EL (cell line): ENCODE measurements around the gene NDNF.

Source experiments
- DNase-seq: peaks from one replicate; pipeline ENCODE4 v3.0.0-alpha.2; 2016

Gene NDNF, protein sequence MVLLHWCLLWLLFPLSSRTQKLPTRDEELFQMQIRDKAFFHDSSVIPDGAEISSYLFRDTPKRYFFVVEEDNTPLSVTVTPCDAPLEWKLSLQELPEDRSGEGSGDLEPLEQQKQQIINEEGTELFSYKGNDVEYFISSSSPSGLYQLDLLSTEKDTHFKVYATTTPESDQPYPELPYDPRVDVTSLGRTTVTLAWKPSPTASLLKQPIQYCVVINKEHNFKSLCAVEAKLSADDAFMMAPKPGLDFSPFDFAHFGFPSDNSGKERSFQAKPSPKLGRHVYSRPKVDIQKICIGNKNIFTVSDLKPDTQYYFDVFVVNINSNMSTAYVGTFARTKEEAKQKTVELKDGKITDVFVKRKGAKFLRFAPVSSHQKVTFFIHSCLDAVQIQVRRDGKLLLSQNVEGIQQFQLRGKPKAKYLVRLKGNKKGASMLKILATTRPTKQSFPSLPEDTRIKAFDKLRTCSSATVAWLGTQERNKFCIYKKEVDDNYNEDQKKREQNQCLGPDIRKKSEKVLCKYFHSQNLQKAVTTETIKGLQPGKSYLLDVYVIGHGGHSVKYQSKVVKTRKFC

DNA sequence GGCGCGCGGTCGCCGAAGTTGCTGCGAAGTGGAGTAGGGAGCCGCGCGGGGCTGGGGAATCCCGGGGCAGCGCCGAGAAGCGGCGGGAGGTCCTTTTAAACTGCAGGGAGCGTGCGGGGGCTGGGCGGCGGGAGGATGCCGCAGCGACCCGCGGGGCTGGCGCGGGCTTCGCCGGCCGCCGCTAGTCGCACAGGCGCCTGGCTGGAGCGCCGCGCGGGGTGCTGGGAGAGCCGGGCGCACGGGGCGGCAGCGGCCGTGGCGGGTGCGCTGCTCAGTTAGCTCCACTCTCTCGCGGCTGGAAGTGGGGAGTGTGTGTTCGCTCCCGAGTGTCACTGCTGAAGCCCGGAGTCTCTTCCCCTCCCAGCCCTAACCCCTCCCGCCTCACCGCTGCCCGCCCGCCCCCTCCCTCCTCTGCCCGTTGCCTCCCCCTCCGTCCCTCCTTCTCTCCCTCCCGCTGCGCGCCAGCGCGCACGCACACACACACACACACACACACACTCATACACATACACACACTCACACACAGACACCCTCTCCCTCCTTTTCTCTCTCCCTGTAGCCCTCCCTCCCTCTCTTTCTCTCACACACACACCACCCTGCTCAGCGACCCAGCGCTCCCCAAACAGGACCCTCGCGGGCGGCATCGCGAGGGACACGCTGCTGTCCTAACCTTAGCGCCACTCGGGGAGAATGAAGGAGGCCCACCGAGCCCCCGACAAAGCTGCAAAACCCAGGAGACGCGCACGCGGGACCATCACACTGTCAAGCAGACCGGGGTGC is at the start of gene NDNF:
NDNF (minus strand) TSS at position 312 of the 780 bp plus-strand sequence. CDS start 26,698 bp downstream, outside the sequence.
- DNase-seq, result peak; percentile 37

GRCh38 chr4:121119715-121120114 is 47.4 kb upstream of the NDNF start:
- DNase-seq, result no peak

GRCh38 chr4:121118344-121118743 is 46.0 kb upstream of the NDNF start:
- DNase-seq, result no peak

DNA sequence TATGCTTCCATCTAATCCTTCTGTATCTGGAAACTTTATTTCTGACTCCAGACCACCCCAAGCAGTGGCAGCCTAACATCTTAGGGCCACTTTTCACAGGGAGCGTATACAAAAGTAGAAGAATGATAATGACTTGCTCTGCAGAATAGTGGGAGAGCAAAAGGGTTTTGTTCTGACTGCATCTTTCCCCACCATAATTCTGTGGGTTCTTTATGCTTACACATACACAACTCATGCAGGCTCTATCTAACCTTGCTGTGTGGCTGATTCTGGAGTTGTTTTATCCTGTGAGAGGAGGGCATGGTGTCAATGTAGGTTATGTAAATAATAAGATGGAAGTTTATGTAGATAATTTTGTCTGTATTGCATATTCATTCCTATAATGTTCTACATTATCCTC is 42.4 kb upstream of the NDNF start:
- DNase-seq, result no peak

DNA sequence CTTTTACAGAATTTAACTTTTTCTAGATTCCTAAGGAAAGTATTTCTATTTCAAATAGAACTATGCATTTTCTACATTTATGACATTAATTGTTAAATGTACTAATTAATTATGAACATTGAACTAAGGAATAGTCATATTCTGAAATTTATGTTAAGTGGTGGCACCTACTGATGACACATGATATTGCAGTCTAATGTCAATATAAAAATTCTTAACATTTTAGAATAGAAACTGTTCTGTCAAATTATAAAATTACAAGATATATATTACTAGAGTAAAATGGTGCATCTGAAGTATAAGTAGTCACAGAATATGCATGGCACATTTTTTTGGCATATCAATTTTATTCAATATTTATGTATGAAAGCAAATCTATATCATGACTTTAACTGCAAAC is 40.2 kb upstream of the NDNF start:
- no peak for DNase-seq

DNA sequence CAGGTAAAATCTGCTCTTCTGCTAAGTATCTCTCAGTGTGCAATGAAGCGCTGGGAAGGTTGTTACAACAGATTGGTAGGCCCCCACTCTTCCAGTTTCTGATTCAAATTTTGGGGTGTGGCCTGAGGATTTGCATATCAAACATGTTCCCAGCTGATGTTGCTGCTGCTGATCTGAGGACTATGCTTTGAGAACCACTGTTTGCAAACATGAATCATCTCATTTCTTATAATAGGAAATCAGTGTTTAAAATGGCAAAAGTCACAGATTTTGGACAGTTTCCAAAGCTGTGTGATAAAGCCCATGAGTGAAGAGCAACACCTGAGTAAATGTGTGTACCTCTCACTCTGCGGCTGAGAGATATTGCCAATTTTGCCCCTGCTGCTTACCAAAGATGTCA is 36.2 kb upstream of the NDNF start:
- no peak for DNase-seq

DNA sequence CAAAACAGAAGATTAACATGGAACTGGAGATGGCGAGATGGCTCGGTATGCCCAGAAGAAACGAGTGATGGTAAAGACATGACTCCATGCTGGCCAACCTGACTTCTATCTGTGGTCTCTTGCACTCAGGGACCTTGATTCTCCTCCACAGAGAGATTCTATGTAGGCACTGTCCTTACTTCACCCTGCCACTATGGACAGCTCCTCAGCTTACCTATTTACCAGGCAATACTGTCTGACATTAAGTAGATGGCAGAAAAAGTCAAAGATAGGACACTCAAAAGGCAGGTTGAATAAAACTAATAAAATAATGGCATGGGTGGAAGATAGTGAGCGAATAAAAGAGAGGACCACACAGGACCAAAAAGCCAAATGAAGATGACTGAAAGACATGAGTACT is 35.2 kb upstream of the NDNF start:
- no peak for DNase-seq

DNA sequence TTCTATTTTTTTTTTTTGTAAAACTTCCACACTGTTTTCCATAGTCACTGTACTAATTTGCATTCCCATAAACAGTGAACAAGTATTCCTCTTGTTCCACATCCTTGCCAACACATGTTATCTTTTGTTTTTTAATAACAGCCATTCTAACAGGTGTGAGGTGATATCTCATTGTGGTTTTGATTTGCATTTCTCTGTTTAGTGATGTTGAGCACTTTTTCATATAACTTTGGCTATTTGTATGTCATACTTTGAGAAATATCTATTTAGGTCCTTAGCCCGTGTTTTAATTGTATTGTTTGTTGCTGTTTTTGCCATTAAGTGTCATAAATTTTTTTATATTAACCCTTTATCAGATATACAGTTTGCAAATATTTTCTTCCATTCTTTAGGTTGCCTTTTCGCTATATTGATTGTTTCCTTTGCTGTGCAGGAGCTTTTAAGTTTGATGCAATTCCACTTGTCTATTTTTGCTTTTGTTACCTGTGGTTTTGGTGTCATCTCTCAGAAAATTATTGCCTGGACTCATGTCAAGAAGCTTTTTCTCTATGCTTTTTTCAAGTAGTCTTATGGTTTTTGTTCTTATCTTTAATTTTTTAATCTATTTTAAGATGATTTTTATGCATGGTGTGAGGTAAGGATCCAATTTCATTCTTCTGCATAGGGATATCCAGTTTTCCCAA is 27.9 kb upstream of the NDNF start:
- no peak for DNase-seq

GRCh38 chr4:121098266-121098665 is 25.9 kb upstream of the NDNF start:
- DNase-seq, result no peak

- peak; percentile 19 for DNase-seq
Observed at GRCh38 chr4:121096629-121097028, 24.3 kb upstream of the NDNF start.

DNA sequence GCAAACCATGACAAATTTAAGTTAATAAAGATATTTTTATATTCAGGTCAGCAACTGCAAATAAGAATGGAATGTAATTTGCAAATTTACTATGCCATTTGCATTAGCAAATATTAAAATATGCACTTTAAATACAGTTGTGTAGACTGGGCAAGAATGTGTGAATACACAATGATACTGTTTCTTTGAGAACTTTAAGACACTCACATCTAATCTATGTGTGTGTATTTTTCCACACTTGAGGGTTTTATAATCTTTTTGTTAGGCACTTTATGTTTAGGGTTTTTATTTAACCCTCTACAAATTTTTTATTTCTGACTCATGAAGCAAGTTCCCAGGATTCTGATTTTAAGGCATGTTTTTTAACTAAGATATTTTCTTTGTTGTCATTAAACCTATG is 23.9 kb upstream of the NDNF start:
- no peak for DNase-seq

DNA sequence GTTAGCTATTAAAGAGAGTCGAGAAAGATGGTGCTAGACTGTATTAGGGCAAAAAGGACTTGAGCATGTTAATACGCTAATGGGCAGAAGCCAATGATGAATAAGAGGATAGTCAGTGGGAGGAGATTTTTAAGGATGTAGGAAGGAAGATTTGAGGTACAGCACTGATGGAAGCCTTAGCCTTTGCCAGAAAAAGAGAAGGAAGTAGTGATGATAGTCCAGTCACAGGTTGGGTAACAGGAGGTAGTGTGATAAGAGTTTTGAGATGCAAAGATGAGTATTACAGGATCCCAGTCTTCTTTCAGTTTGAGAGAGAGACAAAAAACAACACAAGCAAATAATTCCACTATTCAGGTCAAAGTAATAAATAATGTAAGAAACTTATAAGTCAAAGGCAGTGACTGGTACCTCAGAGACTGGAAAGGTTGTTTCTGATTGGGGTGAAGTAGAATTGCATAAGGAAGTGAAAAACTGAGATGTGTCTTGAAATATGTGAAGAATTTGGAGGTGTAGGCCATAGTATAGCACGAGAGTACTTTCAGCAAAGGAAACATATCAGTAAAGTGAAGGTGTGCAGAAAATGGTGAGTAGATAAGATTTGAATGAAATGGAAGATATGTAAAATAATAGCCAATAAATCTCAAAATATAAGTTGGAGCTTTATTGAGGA is 22.1 kb upstream of the NDNF start:
- no peak for DNase-seq

DNA sequence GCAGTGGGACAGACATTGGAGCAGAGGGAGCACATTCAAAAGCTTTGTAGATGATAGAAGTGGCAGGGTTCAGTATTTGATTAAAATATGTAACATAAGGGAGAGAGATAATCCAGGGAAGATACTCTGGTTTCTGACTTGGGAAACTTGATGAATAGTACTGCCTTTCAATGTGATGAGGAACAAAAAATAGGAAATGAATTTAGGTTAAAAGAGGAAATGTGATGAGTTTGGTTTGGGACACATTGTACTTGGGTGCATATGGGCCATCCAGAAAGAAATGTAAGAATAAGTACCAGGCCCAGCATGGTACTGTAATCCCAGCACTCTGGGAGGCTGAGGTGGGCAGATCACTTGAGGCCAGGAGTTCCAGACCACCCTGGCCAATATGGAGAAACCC is 20.9 kb upstream of the NDNF start:
- no peak for DNase-seq

- no peak for DNase-seq
Observed at GRCh38 chr4:121091941-121092340, 19.6 kb upstream of the NDNF start.

- no peak for DNase-seq
Observed at GRCh38 chr4:121088867-121089266, 16.5 kb upstream of the NDNF start.

GRCh38 chr4:121079376-121079775 is 7.0 kb upstream of the NDNF start:
- no peak for DNase-seq

DNA sequence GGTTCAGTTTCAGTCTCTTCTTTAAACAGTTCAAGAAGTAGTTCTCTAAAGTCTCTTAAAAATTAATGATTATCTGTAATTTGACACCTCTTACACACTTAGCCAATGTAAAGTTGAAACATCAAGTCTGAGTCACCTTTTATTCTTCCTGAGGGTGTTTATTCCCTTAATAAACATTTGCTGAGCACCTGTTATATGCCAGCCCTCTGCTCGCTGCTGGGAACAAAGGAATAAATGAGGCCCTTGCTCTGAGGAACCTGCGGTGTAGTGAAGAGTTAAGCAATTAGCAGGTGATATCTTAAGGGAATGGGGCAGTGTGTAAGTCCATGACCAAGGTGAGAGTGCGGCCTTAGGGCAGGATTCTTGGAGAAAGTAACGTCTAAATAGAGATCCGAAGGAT is 5.2 kb upstream of the NDNF start:
- DNase-seq, result no peak

- no peak for DNase-seq
Observed at GRCh38 chr4:121076416-121076815, 4.1 kb upstream of the NDNF start.

- no peak for DNase-seq
Observed at GRCh38 chr4:121073672-121074381, 1.5 kb upstream of the NDNF start.

DNA sequence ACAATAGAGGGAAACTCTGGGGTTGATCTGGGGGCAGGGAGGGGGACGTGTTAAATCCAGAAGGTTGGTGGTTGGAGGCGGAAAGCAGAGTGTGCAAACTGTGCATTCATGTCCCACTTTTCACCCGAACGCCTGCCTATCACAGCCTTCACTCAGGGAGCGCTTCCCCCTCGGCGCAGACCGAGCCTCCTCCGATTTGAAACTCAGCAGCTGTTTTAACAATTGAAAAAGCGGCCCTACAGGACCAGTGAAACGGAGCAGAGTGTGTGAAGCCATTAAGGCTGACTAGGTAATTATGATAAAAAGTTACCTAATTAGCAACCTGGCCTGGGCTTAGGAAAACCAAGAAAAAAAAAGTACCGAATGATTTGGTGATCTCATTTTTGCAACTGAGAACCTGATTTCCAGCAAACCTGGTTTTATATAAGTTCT is 685 bp upstream of the NDNF start:
- no peak for DNase-seq

DNA sequence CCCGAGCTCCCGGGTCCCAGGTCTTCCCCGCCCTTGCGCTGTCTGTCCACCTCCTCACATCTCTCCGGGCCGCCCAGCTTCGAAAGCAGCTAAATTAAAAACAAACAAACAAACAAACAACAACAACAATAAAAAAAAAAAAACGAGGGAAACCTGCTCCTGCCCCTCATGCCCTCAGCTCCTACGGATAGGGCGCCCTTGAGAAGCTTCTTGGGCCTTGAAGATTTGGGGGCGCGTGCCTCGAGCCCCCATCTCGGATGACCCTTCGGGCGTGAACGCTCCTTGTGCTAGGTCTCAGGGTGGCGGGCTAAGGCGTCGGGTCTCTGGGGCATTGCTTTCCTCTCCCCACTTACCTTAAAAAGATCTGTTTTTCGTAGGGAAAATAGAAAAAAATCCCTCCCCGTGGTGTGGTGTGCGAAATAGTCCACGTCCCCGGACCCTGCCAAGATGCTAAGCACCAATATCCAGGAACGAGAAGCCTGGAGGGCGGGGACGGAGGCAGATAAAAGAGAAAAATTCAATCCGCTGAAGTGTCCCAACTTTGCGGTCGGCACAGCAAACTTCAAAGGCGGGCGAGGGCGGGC is 603 bp downstream of the NDNF start:
- no peak for DNase-seq
